CD4-positive, alpha-beta T cell treated with Interferon gamma for 1 hour (primary cell): ENCODE data around the gene GNG4.

ENCODE experiments used
- DNase-seq: peaks from one replicate; pipeline ENCODE4 v3.0.0-alpha.2; 2020

Gene GNG4

GRCh38 chr1:235649368-235650163 lies at the start of gene GNG4:
Gene GNG4 (minus strand): TSS chr1:235649784. CDS start chr1:235583838, 65,946 bp downstream.
- DNase-seq, result peak; percentile 8

DNA sequence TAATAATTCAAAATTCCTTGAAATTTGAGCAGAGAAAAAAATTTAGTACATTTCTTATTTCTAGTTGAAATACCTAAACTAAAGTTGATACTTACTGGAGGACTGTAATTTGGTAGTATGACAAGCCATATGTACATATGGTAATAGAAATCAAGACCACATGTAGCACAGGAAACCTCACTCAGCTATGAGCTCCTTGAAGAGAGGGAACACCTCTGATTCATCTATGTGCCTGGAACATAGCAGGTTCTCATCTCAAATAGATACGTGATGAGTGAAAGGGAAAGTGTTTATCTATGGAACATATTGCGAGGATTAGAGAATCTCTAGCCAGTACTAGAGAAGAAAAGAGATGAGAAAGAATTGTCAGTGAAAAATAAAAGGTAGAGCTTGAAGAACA lies 47.9 kb upstream of the GNG4 start:
- no peak for DNase-seq

DNA sequence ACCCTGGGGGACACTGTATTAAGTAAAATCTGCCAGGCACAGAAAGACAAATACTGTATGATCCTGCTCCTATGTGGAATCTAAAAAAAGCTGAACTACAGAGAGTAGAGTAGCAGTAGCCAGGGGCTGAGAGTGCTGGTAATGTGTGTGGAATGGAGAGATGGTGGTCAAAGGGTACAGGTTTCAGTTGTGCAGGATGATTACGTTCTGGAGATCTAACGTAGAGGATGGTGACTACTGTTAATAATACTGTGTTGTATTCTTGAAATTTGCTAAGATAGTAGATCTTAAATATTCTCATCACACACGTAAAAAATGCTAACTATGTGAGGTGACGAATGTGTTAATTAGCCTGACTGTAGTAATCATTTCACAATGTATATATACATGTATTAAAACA lies 39.8 kb upstream of the GNG4 start:
- no peak for DNase-seq

DNA sequence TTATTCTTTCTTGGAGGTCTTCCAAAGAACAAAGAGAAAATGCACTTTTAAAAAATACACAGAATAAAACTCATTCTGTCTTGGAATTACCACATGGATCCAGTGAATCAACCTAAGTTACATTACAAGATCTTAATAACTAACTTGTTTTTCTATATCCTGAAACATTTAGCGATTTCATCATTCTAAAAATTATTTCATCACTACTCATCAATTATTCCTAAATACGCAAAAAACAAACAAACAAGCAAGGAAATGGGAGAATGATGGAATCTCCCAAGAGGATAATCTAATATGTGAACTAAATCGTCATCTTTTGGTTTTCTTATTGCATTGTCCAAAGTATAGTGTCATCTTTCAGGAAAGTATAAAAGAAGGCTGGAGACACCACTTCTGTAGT lies 38.5 kb upstream of the GNG4 start:
- no peak for DNase-seq

- DNase-seq, result no peak
Measured at GRCh38 chr1:235683653-235684052, 34.1 kb upstream of the GNG4 start.

DNA sequence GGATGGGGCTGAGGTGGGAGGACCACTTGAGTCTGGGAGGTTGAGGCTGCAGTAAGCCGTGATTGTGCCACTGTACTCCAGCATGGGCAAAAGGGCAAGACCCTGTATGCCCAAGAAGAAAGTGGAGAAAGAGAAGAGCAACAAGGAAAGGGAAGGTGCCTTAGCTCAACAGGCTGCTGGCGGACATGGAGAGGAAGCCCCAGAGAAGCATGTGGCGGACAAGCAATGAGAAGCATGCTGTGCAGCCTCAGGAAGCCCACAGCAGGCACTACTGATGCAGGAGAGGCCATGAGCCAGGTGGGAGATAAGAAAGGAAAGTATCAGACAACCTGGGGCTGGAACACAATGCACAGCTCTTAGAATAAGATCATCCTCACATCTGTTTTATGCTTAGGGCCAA lies 32.6 kb upstream of the GNG4 start:
- no peak for DNase-seq

DNA sequence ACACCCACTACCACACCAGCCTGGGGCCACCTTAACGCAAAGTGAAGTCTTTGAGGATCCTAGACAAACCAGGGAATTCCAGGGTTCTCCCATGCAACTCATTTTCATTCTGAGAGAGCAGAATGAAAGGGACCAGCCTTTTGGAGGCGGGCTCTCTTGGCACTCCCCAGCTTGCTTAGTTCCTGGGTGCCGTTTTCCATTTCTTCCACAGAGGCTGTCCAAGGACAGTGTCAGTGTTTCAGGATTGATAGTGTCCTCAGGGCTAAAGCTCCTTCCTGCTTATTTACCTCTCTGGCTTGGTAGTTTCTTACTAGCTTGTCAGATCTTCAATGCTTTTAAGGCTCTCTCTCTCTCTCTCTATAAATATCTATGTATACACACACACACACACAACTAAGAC lies 30.1 kb upstream of the GNG4 start:
- DNase-seq, result no peak

DNA sequence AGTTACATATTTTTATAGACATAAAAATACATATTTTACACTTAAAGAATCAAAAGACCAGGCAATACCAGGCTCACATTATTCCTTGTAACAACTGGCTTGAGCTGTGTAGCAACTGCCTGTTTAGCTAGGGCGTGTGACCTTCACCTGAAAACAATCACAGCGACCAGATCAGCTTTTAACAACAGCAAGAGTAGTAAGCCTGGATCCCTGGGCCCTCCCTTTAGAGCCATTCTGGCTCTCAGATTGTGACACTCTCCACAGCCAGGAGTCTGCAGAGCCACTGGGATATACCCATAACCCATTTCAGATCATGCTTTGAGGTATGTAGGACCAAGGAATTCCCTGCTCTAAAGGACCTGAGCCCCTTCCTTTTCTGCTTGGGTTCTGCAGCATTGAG lies 29.4 kb upstream of the GNG4 start:
- DNase-seq, result no peak

DNA sequence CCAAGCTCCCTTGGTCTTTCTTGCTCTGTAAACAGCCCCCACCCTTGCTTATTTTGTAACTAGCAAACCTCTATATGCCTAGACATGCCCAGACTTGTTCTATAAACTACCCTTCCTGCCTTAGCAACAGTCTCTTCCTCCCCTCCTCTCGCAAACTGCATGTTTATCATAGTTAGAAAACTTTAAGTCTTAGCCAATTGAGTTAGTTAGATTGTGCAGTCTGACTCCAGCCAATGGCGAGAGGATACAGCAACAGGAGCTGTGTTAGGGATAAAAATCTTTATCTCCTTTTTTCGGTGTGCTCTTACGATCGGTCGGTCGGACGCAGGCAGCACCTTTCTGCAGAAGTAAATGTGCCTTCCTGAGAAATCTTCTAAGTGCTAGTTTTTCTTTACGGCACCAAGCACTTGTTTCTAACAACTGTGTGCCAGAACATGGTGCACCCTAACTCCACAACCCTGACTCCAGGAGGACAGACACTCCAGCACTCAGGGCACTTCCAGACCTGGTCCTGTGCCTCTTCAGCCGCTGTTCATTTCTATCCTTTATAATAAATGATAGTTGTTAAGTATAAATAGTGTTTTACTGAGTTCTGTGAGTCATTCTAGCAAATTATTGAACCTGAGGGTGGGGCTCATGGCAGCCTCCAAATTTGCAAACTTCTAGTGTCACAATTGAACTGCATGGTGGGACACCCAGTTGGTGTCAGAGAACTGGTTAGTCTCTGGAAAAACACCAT lies 25.7 kb upstream of the GNG4 start:
- no peak for DNase-seq

- DNase-seq, result no peak
Measured at GRCh38 chr1:235673981-235674380, 24.4 kb upstream of the GNG4 start.

DNA sequence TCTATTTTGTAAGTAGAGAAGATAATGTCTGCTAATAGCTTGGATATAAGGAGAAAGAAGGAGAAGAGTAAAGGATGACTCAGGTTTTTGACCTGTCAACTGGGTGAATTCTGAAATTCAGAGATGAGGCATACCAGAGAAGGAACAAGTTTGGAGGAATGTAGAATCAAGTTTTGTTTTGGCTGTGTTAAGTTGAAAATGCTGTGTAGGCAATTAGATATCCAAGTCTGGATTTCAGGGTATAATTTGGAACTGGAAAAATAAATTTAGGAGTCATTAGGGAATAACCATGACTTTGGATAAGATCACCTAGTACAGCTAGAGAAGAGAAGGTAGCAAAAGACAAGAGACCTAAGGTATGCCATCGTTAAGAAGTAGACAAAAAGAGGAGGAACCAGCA lies 22.4 kb upstream of the GNG4 start:
- DNase-seq, result no peak

DNA sequence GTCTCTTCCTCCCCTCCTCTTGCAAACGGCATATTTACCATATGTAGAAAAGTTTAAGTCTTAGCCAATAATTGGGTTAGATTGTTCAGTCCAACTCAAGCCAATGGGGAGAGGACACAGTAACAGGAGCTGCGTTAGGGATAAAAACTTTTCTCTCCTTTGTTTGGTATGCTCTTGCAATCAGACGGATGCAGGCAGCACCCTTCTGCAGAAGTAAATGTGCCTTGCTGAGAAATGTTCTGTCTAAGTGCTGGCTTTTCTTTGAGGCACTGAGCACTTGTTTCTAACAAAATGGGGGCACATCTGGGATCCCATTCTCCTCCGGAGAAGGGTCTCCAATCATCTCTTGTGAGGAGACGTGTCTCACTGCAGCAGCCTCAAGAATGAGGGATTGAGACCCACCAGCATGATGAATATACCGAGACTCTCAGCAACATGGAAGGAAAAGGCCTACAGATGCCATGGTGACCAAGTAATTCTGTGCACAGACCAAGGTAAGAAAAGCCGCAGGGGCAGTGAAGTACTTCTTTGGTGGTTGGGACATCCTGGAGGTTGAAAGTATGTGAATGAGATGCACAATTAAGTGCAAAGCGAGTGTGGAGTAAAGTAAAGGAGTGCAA lies 20.7 kb upstream of the GNG4 start:
- no peak for DNase-seq

- no peak for DNase-seq
Measured at GRCh38 chr1:235669277-235669676, 19.7 kb upstream of the GNG4 start.

GRCh38 chr1:235663628-235664027 lies 14.0 kb upstream of the GNG4 start:
- no peak for DNase-seq

DNA sequence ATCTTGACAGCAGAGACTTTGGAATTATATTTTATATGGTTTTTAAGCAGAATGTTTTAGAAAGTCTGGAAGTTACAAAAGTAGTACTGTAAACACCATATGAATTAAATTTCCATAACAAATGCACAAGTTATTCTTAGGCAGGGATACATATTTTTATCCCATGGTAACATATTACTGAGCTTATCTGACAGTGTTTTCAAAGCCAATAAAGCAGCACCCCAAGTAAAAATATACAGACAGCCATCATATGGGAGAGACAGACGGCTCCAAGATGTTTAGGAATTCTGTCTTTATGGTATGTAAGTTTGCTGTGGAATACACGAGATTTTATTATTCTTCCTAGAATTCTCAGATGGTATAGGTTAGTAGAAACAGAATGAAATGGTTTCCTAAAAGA lies 12.0 kb upstream of the GNG4 start:
- DNase-seq, result no peak

DNA sequence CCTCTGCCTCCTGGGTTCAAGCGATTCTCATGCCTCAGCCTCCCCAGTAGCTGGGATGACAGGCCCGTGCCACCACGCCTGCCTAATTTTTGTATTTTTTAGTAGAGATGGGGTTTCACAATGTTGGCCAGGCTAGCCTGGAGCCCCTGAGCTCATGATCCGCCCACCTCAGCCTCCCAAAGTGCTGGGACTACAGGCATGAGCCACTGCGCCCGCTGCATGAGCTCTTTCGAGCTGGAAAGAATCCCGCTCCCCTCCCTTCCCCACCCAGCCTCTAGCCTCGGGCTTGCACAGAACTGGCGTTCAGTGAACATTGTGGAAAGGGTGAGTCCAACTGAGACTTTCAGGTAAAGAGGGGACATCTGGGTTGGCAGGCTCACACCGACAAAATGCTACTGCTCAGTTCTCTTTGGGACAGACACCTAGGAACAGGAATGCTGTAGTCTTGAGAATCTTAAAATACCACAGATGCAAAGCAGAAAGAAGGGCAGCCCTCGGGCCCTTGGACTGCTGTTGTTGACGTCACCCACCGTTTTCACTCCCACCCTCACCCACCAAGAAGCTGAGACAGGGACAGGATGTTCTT lies 9.7 kb upstream of the GNG4 start:
- no peak for DNase-seq

- DNase-seq, result no peak
Measured at GRCh38 chr1:235657747-235658526, 8.4 kb upstream of the GNG4 start.

DNA sequence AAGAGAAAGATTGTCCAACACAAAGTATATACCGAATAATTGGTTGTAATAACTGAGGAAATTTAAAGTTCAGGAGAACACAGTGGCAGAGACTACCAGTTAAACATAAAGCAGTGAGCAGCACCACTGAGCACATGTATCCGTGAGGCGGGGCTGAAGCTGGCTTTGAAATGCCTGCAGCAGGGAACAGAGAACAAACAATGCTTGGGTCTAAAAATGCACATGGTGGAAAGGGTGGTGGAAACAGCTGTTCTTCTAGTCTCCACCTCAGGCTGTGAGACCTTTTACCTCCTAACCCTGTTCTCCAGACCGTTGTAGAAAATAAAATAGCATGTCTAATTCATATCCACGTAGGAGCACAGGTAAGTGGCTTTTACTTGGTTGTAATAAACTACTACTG lies 7.7 kb upstream of the GNG4 start:
- no peak for DNase-seq

GRCh38 chr1:235652364-235652763 lies 2.8 kb upstream of the GNG4 start:
- no peak for DNase-seq

DNA sequence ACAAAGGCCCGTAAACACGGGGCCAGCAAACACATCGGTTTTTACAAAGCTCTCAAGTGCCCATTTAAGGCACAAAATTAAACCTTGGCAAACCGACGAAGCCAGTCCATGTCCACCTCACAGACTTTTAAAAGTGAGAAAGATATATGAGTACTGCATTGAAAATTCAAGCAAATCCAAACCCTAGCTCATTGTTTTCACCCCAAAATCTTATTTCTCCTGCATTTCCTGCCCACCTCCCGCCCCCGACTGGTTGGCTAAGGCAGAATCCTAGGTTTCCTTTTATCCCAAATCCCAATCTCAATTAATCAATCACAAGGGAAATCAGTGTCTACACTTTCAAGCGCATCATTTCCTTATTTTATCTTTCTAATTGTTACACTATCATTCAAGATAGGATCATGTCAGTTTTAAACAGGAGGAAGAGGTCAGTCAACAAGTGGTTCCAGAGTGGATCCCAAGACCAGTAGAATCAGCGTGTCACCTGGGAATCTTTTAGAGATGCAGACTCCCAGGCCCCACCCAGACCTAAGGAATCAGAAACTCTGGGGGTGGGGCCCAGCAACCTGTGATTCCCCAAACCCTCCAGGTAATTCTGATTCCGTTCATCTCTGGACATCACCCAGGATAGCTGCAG lies 1.7 kb upstream of the GNG4 start:
- no peak for DNase-seq

GRCh38 chr1:235650341-235651169 lies 971 bp upstream of the GNG4 start:
- DNase-seq, result no peak
